GM12878 (cell line): ENCODE data around the gene PROC. TPM values are rescaled to one million over a fixed set of nuclear protein-coding genes. Genes with fewer than 3 reads are reported as not detected.

Experiments used
- BACH1 ChIP-seq: fragments of 450-650 bp; IDR thresholded peaks from 2 replicates; pipeline ENCODE4 v1.6.1; 2017; ENCODE audit warnings: mild to moderate bottlenecking, borderline replicate concordance
- BMI1 ChIP-seq: fragments of 450-650 bp; IDR thresholded peaks from 2 replicates; pipeline ENCODE4 v1.6.1; 2016; ENCODE audit warnings: mild to moderate bottlenecking, moderate library complexity, borderline replicate concordance
- CEBPB ChIP-seq, 2 experiments: fragments of 150-350 bp in 1 of 2; IDR thresholded peaks; 2 replicates each; pipeline ENCODE4 v1.6.1; 2012 to 2014; ENCODE audit warnings: low read depth in 2 of 2, low read length in 2 of 2, borderline replicate concordance in 1 of 2, inconsistent platforms in 1 of 2
- JUNB ChIP-seq: IDR thresholded peaks from 2 replicates; pipeline ENCODE4 v1.6.1; 2016; ENCODE audit warnings: antibody characterized with exemption, mild to moderate bottlenecking
- KDM1A ChIP-seq: fragments of 200-600 bp; sonication (generic); IDR thresholded peaks from 2 replicates; pipeline ENCODE4 v1.6.1; 2016; ENCODE audit warnings: borderline replicate concordance
- POLR2AphosphoS2 ChIP-seq: IDR thresholded peaks from 2 replicates; pipeline ENCODE4 v1.6.1; 2011; ENCODE audit warnings: low read depth, mild to moderate bottlenecking, low read length, improper control_type of control experiment, moderate library complexity
- RBBP5 ChIP-seq: fragments of 200-600 bp; sonication (generic); conservative IDR thresholded peaks from 2 replicates; pipeline ENCODE4 v1.6.1; 2016
- TCF12 ChIP-seq: IDR thresholded peaks from 2 replicates; pipeline ENCODE4 v1.6.1; 2011; ENCODE audit warnings: low read depth, mild to moderate bottlenecking, low read length
- ZBTB40 ChIP-seq: fragments of 450-650 bp; IDR thresholded peaks from 2 replicates; pipeline ENCODE4 v1.6.1; 2016; ENCODE audit warnings: mild to moderate bottlenecking, moderate library complexity, borderline replicate concordance
- ZNF207 ChIP-seq: fragments of 450-650 bp; IDR thresholded peaks from 2 replicates; pipeline ENCODE4 v1.6.1; 2014; ENCODE audit warnings: antibody characterized with exemption, mild to moderate bottlenecking, borderline replicate concordance
- polyA plus RNA-seq, 11 experiments: library from polyadenylated mRNA; depleted of rRNA in 4 of 11; unstranded in 6 of 11; stranded (reverse) in 5 of 11; fragments of >200 nt; fragmentation: Nextera tagmentation in 4 of 11; fragmentation: Illumina TruSeq in 1 of 11; extraction: Ambion mirVana in 4 of 11; extraction: Trizol in 1 of 11; gene quantifications; 1 replicate in 1 of 11; 2 replicates in 10 of 11; pipeline versions ENCODE4 v1.2.1 to v1.2.3, GENCODE V29; 2011 to 2016; ENCODE audit warnings: inconsistent platforms in 2 of 11, missing spikeins in 2 of 11, low read depth in 1 of 11
- total RNA-seq, 4 experiments: library from RNA; depleted of rRNA in 3 of 4; stranded (reverse); fragments of >200 nt in 3 of 4; fragmentation: Illumina TruSeq in 1 of 4; extraction: Trizol in 1 of 4; gene quantifications; 2 replicates each; pipeline versions ENCODE4 v1.2.1 to v1.2.3, GENCODE V29; 2013 to 2021

Gene PROC
- total and polyA plus RNA-seq, 10 of the 15 experiments (the other 5 are each of a cell fraction or from before 2014, with no cell fraction given): not detected

- TF ChIP-seq ZBTB40 (no peak), BACH1 (no peak), BMI1 (no peak), TCF12 (no peak), KDM1A (no peak), POLR2AphosphoS2 (no peak), CEBPB (IDR thresholded peaks at IDR 0.05; ENCODE audit: borderline replicate concordance in 1 of 2, low read depth in 2 of 2, low read length in 2 of 2) (no peak), JUNB (no peak), ZNF207 (no peak), RBBP5 (no peak)
- TF ChIP-seq, all 136 proteins: peak for 0
These were observed 34.8 kb downstream of the PROC start (continued) for GRCh38 chr2:127453013-127453391.
